Gastroesophageal sphincter (tissue), 2 donors: Measurements from ENCODE around the gene C2orf92.

ENCODE experiments used
- EP300 ChIP-seq: sonication (generic); formaldehyde crosslinking; IDR thresholded peaks from one replicate; pipeline ENCODE4 v1.6.1; 2017; ENCODE audit warnings: antibody characterized with exemption, mild to moderate bottlenecking
- POLR2A ChIP-seq, 2 donors: fragments of 450-650 bp; IDR thresholded peaks; one replicate each; pipeline ENCODE4 v1.6.1; 2017; ENCODE audit warnings: antibody characterized with exemption in 2 of 2, mild to moderate bottlenecking in 2 of 2, moderate library complexity in 1 of 2

DNA sequence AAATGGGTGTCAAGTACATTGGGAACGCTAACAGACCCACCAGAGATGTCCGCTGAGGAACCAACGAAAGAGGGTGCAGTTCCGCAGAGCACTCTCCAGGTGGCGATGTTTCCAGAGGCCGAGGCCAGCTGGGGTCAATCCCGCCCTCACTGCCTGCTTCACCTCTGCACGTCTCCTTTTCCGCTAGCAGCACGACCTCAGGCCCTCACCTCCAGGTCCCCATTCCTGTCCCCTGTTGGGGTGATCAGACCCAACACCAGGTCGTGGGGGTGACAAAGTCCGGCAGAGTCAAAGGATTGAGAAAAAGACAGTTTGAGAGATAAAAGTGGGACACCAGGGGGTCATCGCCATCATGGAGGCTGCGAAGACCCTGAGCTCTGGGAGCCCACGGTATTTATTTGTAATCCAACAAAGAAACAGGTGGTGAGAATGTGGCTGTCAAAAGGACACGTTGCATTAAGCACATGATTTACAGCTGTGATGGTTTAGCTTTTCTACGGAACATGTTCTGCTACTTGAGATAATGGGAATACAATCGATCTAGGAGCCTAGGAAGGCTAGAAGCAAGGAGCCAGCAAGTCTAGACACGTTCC is 71.2 kb downstream of the C2orf92 start:
- no peak for TF ChIP-seq POLR2A (IDR thresholded peaks at IDR 0.05)
- no peak for TF ChIP-seq EP300
